Activated CD4-positive, alpha-beta memory T cell treated with anti-CD3 and anti-CD28 coated beads for 36 hours (primary cell): Measurements from ENCODE around the gene ACYP2. TPM values are rescaled to one million over a fixed set of nuclear protein-coding genes. Genes with fewer than 3 reads are reported as not detected.

Experiments used
- CTCF ChIA-PET: fragments of 350-600 bp; sonication (Branson Sonifier 250); formaldehyde crosslinking; loops from one replicate; lab custom pipeline; 2021; ENCODE audit warnings: antibody characterized with exemption, inconsistent platforms; lab: Charles Lee
- POLR2A ChIA-PET: fragments of 350-600 bp; sonication (Branson Sonifier 250); formaldehyde crosslinking; loops from one replicate; lab custom pipeline; 2021; ENCODE audit warnings: antibody characterized with exemption; lab: Charles Lee
- DNase-seq: peaks from one replicate; pipeline ENCODE4 v3.0.0-alpha.2; 2020
- H3K27ac Mint-ChIP-seq: one replicate; pipeline ENCODE4 v1.8.0; 2021; ENCODE audit warnings: mixed read lengths
- H3K27me3 Mint-ChIP-seq: one replicate; pipeline ENCODE4 v1.8.0; 2021; ENCODE audit warnings: mixed read lengths
- H3K36me3 Mint-ChIP-seq: one replicate; pipeline ENCODE4 v1.8.0; 2021; ENCODE audit warnings: mixed read lengths
- H3K4me1 Mint-ChIP-seq: one replicate; pipeline ENCODE4 v1.8.0; 2021; ENCODE audit warnings: low read depth, mixed read lengths
- H3K4me3 Mint-ChIP-seq: one replicate; pipeline ENCODE4 v1.8.0; 2021; ENCODE audit warnings: mild to moderate bottlenecking, mixed read lengths
- H3K9me3 Mint-ChIP-seq: one replicate; pipeline ENCODE4 v1.8.0; 2021; ENCODE audit warnings: mixed read lengths
- intact Hi-C: fragments of 100-400 bp; cut with micrococcal nuclease; formaldehyde crosslinking; loops from one replicate; pipeline ENCODE4 v1.15.1; 2023
- total RNA-seq, 2 experiments: library from RNA; stranded (reverse); gene quantifications; one replicate each; pipeline ENCODE4 v1.2.3, GENCODE V29; 2021

ACYP2 gene
- total RNA-seq, 2 experiments from 2014 or later: 5.6 to 6.4 TPM

DNA sequence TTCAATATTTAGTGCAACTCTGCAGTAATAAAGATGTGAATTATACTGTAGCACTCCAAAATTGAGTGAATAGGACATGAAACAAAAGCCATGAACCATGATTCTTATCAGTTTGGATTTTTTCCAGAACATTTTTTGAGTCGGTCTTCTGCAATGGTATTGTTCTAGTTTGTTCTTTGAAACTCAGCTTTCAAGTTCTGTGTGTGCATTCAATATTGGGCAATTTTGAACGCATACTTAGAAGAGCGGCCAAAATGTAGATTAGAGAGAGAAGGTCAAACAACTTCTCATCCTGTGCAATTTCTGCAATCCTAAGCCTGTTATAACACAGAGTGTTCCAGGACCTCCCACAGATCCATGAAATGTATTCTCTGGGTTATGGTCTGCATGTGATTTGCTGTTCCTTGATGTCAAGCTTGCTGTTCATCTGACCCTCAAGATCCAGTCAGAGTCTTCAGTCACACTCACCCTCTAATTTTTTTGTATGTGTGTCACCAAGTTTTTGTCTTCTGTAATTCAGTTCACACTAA is 92.3 kb downstream of the ACYP2 start:
- no peaks in the 10 kb centered on the region for H3K27me3 Mint-ChIP-seq
- H3K4me1 Mint-ChIP-seq: no peaks in the 10 kb centered on the region
- POLR2A ChIA-PET: interaction anchor here (0.6 kb wide), 1 partner anchor 9 kb away, joined by 8 read pairs; no protein-coding TSS in a partner anchor
- no peak overlapping the region for H3K4me3 Mint-ChIP-seq
- no peak for DNase-seq
- no peak overlapping the region for H3K27ac Mint-ChIP-seq
- no peaks in the 10 kb centered on the region for H3K9me3 Mint-ChIP-seq
- intact Hi-C loops: no loop called here
- CTCF ChIA-PET: no interaction called here
- H3K36me3 Mint-ChIP-seq: no peaks in the 10 kb centered on the region

GRCh38 chr2:54208364-54209240 is 93.2 kb downstream of the ACYP2 start:
- ChIA-PET POLR2A (interaction anchor here (0.6 kb wide), 1 partner anchor 10 kb away, joined by 8 read pairs; no protein-coding TSS in a partner anchor), CTCF (no interaction called here)
- intact Hi-C loops: no loop called here
- Mint-ChIP-seq H3K4me1 (no peaks in the 10 kb centered on the region), H3K4me3 (no peak overlapping the region), H3K9me3 (peaks cover 8% of the 10 kb centered on the region), H3K36me3 (peaks cover 1% of the 10 kb centered on the region), H3K27me3 (no peaks in the 10 kb centered on the region), H3K27ac (no peak overlapping the region)
- no peak for DNase-seq

- Mint-ChIP-seq H3K9me3 (peaks cover 12% of the 10 kb centered on the region), H3K27me3 (no peaks in the 10 kb centered on the region), H3K4me3 (no peak overlapping the region), H3K27ac (no peak overlapping the region), H3K4me1 (no peaks in the 10 kb centered on the region), H3K36me3 (peaks cover 7% of the 10 kb centered on the region)
- CTCF ChIA-PET: no interaction called here
- intact Hi-C loops: no loop called here
- POLR2A ChIA-PET: no interaction called here
- no peak for DNase-seq
These were observed 94.0 kb downstream of the ACYP2 start for GRCh38 chr2:54209379-54209778.

DNA sequence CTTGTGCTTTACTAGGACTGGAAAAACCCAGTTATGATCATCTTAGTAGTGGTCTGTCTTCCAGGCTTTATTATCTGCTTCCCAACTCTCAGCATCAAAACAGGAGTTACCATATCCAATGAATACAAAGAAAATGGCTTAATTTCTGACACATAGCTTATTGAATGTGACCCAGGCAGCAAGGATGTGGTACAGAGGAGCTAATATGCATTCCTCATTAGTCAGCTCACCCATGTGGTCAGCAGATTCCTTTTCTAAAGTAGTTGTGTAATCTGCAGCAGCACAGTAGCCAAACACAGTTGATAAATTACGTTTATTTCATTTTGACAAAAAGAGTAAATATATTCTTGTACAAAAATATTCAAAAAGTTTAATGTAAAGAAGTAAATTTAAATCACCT is 97.0 kb downstream of the ACYP2 start:
- DNase-seq: no peak
- ChIA-PET POLR2A (no interaction called here), CTCF (interaction anchor here (1.2 kb wide), 1 partner anchor 81 kb away, joined by 3 read pairs; no protein-coding TSS in a partner anchor)
- no peak overlapping the region for H3K27ac Mint-ChIP-seq
- intact Hi-C loops: no loop called here
- H3K4me3 Mint-ChIP-seq: no peak overlapping the region
- H3K27me3 Mint-ChIP-seq: no peaks in the 10 kb centered on the region
- H3K36me3 Mint-ChIP-seq: peaks cover 15% of the 10 kb centered on the region
- H3K4me1 Mint-ChIP-seq: no peaks in the 10 kb centered on the region
- H3K9me3 Mint-ChIP-seq: peaks cover 19% of the 10 kb centered on the region

DNA sequence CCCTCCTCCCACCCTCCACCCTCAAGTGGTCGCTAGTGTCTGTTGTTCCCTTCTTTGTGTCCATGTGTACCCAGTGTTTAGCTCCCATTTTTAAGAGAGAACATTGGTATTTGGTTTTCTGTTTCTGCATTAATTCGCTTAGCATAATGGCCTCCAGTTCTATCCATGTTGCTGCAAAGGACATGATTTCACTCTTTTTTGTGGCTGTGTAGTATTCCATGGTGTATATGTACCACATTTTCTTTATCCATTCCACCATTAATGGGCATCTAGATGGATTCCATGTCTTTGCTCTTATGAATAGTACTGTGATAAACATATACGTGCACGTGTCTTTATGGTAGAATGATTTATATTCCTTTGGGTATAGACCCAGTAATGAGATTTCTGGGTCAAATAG is 97.7 kb downstream of the ACYP2 start:
- peaks cover 19% of the 10 kb centered on the region for H3K9me3 Mint-ChIP-seq
- no peaks in the 10 kb centered on the region for H3K27me3 Mint-ChIP-seq
- ChIA-PET CTCF (no interaction called here), POLR2A (no interaction called here)
- intact Hi-C loops: no loop called here
- peaks cover 15% of the 10 kb centered on the region for H3K36me3 Mint-ChIP-seq
- H3K4me1 Mint-ChIP-seq: no peaks in the 10 kb centered on the region
- H3K4me3 Mint-ChIP-seq: no peak overlapping the region
- no peak for DNase-seq
- H3K27ac Mint-ChIP-seq: no peak overlapping the region

DNA sequence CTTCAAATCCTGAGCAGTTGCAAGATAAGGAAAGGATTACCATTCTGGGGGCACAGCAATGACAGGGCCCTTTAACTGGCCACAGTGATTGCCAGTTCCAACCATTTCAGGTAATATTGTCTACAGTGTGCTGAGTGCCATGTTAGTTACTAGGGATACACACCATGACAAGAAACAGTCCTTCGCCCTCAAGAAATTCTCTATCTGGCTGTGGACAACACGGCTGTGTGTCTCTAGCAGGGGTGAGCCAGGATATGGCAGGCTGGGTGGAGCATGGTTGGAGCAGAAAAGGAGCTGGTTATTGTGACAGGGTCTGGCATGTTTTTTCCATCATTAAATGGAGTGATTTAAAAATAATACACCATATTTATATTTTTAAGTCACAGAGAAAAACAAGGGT is 109.6 kb downstream of the ACYP2 start:
- Mint-ChIP-seq H3K4me3 (no peak overlapping the region), H3K9me3 (no peaks in the 10 kb centered on the region), H3K27ac (no peak overlapping the region), H3K4me1 (no peaks in the 10 kb centered on the region), H3K36me3 (peaks cover 1% of the 10 kb centered on the region), H3K27me3 (no peaks in the 10 kb centered on the region)
- no peak for DNase-seq
- intact Hi-C loops: no loop called here
- CTCF ChIA-PET: no interaction called here
- POLR2A ChIA-PET: no interaction called here

- DNase-seq: no peak
- Mint-ChIP-seq H3K4me1 (no peaks in the 10 kb centered on the region), H3K4me3 (no peak overlapping the region), H3K27me3 (no peaks in the 10 kb centered on the region), H3K36me3 (peaks cover 1% of the 10 kb centered on the region), H3K9me3 (no peaks in the 10 kb centered on the region), H3K27ac (no peak overlapping the region)
- ChIA-PET POLR2A (no interaction called here), CTCF (no interaction called here)
- intact Hi-C loops: no loop called here
These were observed 110.8 kb downstream of the ACYP2 start for GRCh38 chr2:54226260-54226659.

GRCh38 chr2:54227798-54228197 is 112.4 kb downstream of the ACYP2 start:
- Mint-ChIP-seq H3K27me3 (no peaks in the 10 kb centered on the region), H3K36me3 (peaks cover 9% of the 10 kb centered on the region), H3K4me1 (no peaks in the 10 kb centered on the region), H3K27ac (no peak overlapping the region), H3K4me3 (no peak overlapping the region), H3K9me3 (peaks cover 3% of the 10 kb centered on the region)
- no peak for DNase-seq
- CTCF ChIA-PET: no interaction called here
- POLR2A ChIA-PET: no interaction called here
- intact Hi-C loops: no loop called here

DNA sequence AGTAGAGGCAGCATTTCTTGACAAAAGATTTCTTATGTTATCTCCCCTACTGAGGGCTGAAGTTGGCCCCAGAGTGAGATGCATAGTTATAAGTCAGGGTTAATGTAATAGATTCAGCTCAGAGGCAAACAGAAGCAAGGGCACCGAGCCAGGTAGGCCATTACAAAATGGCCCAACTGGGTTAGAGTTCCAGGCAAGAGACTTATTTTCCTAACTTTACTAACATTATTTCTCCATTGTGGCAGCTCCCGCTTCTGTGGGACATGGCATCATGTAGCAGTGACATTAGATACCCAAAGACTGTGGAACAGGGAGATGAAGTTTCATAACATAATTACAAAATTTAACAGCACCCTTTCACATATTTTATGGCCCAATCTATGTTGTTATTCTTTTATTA is 113.5 kb downstream of the ACYP2 start:
- no peak for DNase-seq
- ChIA-PET CTCF (no interaction called here), POLR2A (no interaction called here)
- Mint-ChIP-seq H3K4me1 (no peaks in the 10 kb centered on the region), H3K9me3 (peaks cover 3% of the 10 kb centered on the region), H3K36me3 (peaks cover 9% of the 10 kb centered on the region), H3K4me3 (no peak overlapping the region), H3K27ac (no peak overlapping the region), H3K27me3 (no peaks in the 10 kb centered on the region)
- intact Hi-C loops: no loop called here

- DNase-seq: no peak
- Mint-ChIP-seq H3K27me3 (no peaks in the 10 kb centered on the region), H3K4me3 (no peak overlapping the region), H3K9me3 (peaks cover 7% of the 10 kb centered on the region), H3K4me1 (no peaks in the 10 kb centered on the region), H3K27ac (no peak overlapping the region), H3K36me3 (peaks cover 11% of the 10 kb centered on the region)
- intact Hi-C loops: no loop called here
- ChIA-PET POLR2A (no interaction called here), CTCF (no interaction called here)
These were observed 118.6 kb downstream of the ACYP2 start for GRCh38 chr2:54233832-54234649.

DNA sequence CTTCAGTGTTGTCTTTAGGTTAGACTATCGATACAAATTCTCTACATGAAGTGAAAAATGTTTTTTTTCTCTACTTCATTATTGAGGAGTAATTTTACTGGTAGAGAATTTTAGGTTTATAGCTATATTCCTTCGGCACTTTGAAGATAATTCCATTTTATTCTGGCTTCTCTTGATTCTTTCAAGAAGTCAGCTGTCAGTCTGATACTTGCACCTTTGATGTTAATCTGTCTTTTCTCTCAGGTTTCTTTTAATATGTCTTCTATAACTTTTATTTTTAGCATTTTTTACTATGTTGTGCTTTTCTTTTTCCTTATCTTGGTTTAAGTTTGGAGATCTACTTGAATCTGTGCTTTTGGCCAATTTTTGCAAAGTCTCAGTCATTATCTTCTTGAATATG is 122.0 kb downstream of the ACYP2 start:
- CTCF ChIA-PET: no interaction called here
- Mint-ChIP-seq H3K4me1 (no peaks in the 10 kb centered on the region), H3K4me3 (no peak overlapping the region), H3K9me3 (peaks cover 7% of the 10 kb centered on the region), H3K27me3 (no peaks in the 10 kb centered on the region), H3K27ac (no peak overlapping the region), H3K36me3 (peaks cover 6% of the 10 kb centered on the region)
- POLR2A ChIA-PET: no interaction called here
- intact Hi-C loops: no loop called here
- no peak for DNase-seq

- no peak overlapping the region for H3K4me3 Mint-ChIP-seq
- no peak for DNase-seq
- CTCF ChIA-PET: interaction anchor here (0.7 kb wide), 1 partner anchor 133 kb away, joined by 3 read pairs; no protein-coding TSS in a partner anchor
These were observed 124.0 kb downstream of the ACYP2 start for GRCh38 chr2:54239427-54239826.

More at GRCh38 chr2:54239427-54239826, 124.0 kb downstream of the ACYP2 start:
- POLR2A ChIA-PET: no interaction called here
- no peak overlapping the region for H3K27ac Mint-ChIP-seq
- intact Hi-C loops: no loop called here
- H3K9me3 Mint-ChIP-seq: peaks cover 5% of the 10 kb centered on the region
- H3K36me3 Mint-ChIP-seq: peaks cover 3% of the 10 kb centered on the region
- no peaks in the 10 kb centered on the region for H3K4me1 Mint-ChIP-seq
- H3K27me3 Mint-ChIP-seq: no peaks in the 10 kb centered on the region
